MM.1S (cell line): Measurements from ENCODE around the gene CISD2.
"Not testable (repeated sequence)": the region's sequence is repeated elsewhere in the genome, so short reads cannot be mapped to it uniquely, and the experiment has no call there.

Experiments
- DNase-seq: peaks from one replicate; pipeline ENCODE4 v3.0.0-alpha.2; 2015
- H2AFZ ChIP-seq: fragments of 300-600 bp; sonication (generic); 2 replicates; pipeline ENCODE4 v1.6.0; 2016; ENCODE audit warnings: antibody characterized with exemption, low read length
- H3F3A ChIP-seq: fragments of 300-600 bp; sonication (generic); 2 replicates; pipeline ENCODE4 v1.6.1; 2016; ENCODE audit warnings: mild to moderate bottlenecking, antibody characterized with exemption, low read length, moderate library complexity, mixed read lengths; ENCODE audit not compliant: insufficient read depth
- H3K27ac ChIP-seq: fragments of 300-600 bp; sonication (generic); 2 replicates; pipeline ENCODE4 v1.5.1; 2016; ENCODE audit warnings: mild to moderate bottlenecking, low read length
- H3K27me3 ChIP-seq: fragments of 300-600 bp; sonication (generic); replicated peaks from 2 replicates; pipeline ENCODE4 v1.6.0; 2016; ENCODE audit warnings: low read length; ENCODE audit not compliant: insufficient read depth
- H3K36me3 ChIP-seq: fragments of 300-600 bp; sonication (generic); replicated peaks from 2 replicates; pipeline ENCODE4 v1.6.1; 2016; ENCODE audit warnings: mild to moderate bottlenecking, low read length, mixed read lengths; ENCODE audit not compliant: insufficient read depth
- H3K4me1 ChIP-seq: fragments of 300-600 bp; sonication (generic); 2 replicates; pipeline ENCODE4 v1.6.1; 2016; ENCODE audit warnings: low read length, mixed read lengths
- H3K4me2 ChIP-seq: fragments of 300-600 bp; sonication (generic); 2 replicates; pipeline ENCODE4 v1.6.0; 2016; ENCODE audit warnings: low read depth, low read length
- H3K4me3 ChIP-seq: fragments of 300-600 bp; sonication (generic); 2 replicates; pipeline ENCODE4 v1.5.1; 2016; ENCODE audit warnings: low read length, mixed read lengths
- H3K79me2 ChIP-seq: fragments of 300-600 bp; sonication (generic); 2 replicates; pipeline ENCODE4 v1.6.1; 2016; ENCODE audit warnings: mixed run types, low read length, mixed read lengths
- H3K9ac ChIP-seq: fragments of 300-600 bp; sonication (generic); 2 replicates; pipeline ENCODE4 v1.6.1; 2016; ENCODE audit warnings: low read length, mixed read lengths
- H3K9me2 ChIP-seq: fragments of 300-600 bp; sonication (generic); replicated peaks from 2 replicates; pipeline ENCODE4 v1.6.1; 2016; ENCODE audit warnings: mild to moderate bottlenecking, low read length, mixed read lengths; ENCODE audit not compliant: insufficient read depth
- H3K9me3 ChIP-seq: fragments of 300-600 bp; sonication (generic); replicated peaks from 2 replicates; pipeline ENCODE4 v1.6.1; 2016; ENCODE audit warnings: mild to moderate bottlenecking, low read length, mixed read lengths; ENCODE audit not compliant: insufficient read depth
- H4K20me1 ChIP-seq: fragments of 300-600 bp; sonication (generic); 2 replicates; pipeline ENCODE4 v1.6.1; 2016; ENCODE audit warnings: mild to moderate bottlenecking, low read length, moderate library complexity, mixed read lengths; ENCODE audit not compliant: insufficient read depth
- CTCF ChIP-seq: fragments of 300-600 bp; sonication (generic); IDR thresholded peaks from 2 replicates; pipeline ENCODE4 v1.5.1; 2016; ENCODE audit warnings: antibody characterized with exemption, low read length, mixed read lengths
- EZH2 ChIP-seq: fragments of 300-600 bp; sonication (generic); optimal IDR thresholded peaks from 2 replicates; pipeline ENCODE3; 2017; ENCODE audit warnings: low read depth, mild to moderate bottlenecking, antibody characterized with exemption, low read length, mixed read lengths
- EZH2phosphoT487 ChIP-seq: fragments of 300-600 bp; sonication (generic); IDR thresholded peaks from 2 replicates; pipeline ENCODE4 v1.6.1; 2018; ENCODE audit warnings: antibody characterized with exemption, low read length

CISD2 gene

GRCh38 chr4:102871772-102872171, 3.0 kb downstream of the CISD2 start:
- Histone ChIP-seq H3K27ac (no peak overlapping the region), H3K4me2 (peak overlapping the region; percentile 89)

GRCh38 chr4:102877477-102878106, 8.8 kb downstream of the CISD2 start:
- H3K9ac ChIP-seq, H3K4me1 ChIP-seq, H3K4me2 ChIP-seq, H4K20me1 ChIP-seq, H3K9me3 ChIP-seq, H3F3A ChIP-seq, H3K27me3 ChIP-seq, H3K27ac ChIP-seq, H3K9me2 ChIP-seq, DNase-seq, H3K4me3 ChIP-seq, H2AFZ ChIP-seq: not testable (repeated sequence)
- Histone ChIP-seq H3K36me3 (peaks cover 14% of the 10 kb centered on the region), H3K79me2 (peaks cover 67% of the 10 kb centered on the region)

More at GRCh38 chr4:102871772-102872171, 3.0 kb downstream of the CISD2 start:
- H4K20me1 ChIP-seq: no peaks in the 10 kb centered on the region
- H3K9me3 ChIP-seq: no peaks in the 10 kb centered on the region
- H3F3A ChIP-seq: peaks cover 25% of the 10 kb centered on the region
- H3K4me3 ChIP-seq: no peak overlapping the region
- no peaks in the 10 kb centered on the region for H3K9me2 ChIP-seq
- H3K4me1 ChIP-seq: peaks cover 20% of the 10 kb centered on the region; the same call in 1 of the 2 replicates
- peaks cover 14% of the 10 kb centered on the region for H3K36me3 ChIP-seq
- peaks cover 87% of the 10 kb centered on the region for H3K79me2 ChIP-seq
- H3K27me3 ChIP-seq: no peaks in the 10 kb centered on the region
- TF ChIP-seq EZH2phosphoT487 (no peak), EZH2 (no peak), CTCF (no peak)
- no peak overlapping the region for H2AFZ ChIP-seq
- no peak overlapping the region for H3K9ac ChIP-seq
- peak; percentile 19 for DNase-seq

GRCh38 chr4:102878349-102878748, 9.6 kb downstream of the CISD2 start:
- not testable (repeated sequence) for H3K4me3 ChIP-seq, H3K4me2 ChIP-seq, H3K27ac ChIP-seq, H4K20me1 ChIP-seq, DNase-seq, H2AFZ ChIP-seq, H3F3A ChIP-seq, H3K27me3 ChIP-seq, H3K9me2 ChIP-seq, H3K9me3 ChIP-seq, H3K4me1 ChIP-seq, H3K9ac ChIP-seq
- H3K36me3 ChIP-seq: peaks cover 14% of the 10 kb centered on the region
- H3K79me2 ChIP-seq: peaks cover 64% of the 10 kb centered on the region

- H3K4me1 ChIP-seq: no peaks in the 10 kb centered on the region
- H3K4me2 ChIP-seq: no peak overlapping the region
- H3K4me3 ChIP-seq: no peak overlapping the region
- TF ChIP-seq CTCF (no peak), EZH2 (no peak), EZH2phosphoT487 (no peak)
- no peak overlapping the region for H3K9ac ChIP-seq
- peaks cover 14% of the 10 kb centered on the region for H3K36me3 ChIP-seq
- peaks cover 63% of the 10 kb centered on the region for H3K79me2 ChIP-seq
- H3F3A ChIP-seq: no peaks in the 10 kb centered on the region
- H3K9me3 ChIP-seq: no peaks in the 10 kb centered on the region
- H3K27ac ChIP-seq: no peak overlapping the region
- H3K9me2 ChIP-seq: no peaks in the 10 kb centered on the region
- no peak for DNase-seq
- no peaks in the 10 kb centered on the region for H4K20me1 ChIP-seq
- no peaks in the 10 kb centered on the region for H3K27me3 ChIP-seq
- no peak overlapping the region for H2AFZ ChIP-seq
Measured at GRCh38 chr4:102878901-102879300, 10.1 kb downstream of the CISD2 start.
